ENCODE results near the gene ADGRA1. TPM values are rescaled to one million over a fixed set of nuclear protein-coding genes. Genes with fewer than 3 reads are reported as not detected.

The ADGRA1 gene
- total RNA-seq, 2 donors from 2014 or later: not detected

- no peak for ATAC-seq
- no peak for DNase-seq
- intact Hi-C loops (cut with DNase I, micrococcal nuclease): no loop called here
Observed at GRCh38 chr10:133178357-133179127, 90.8 kb downstream of the ADGRA1 start.

- intact Hi-C loops (cut with DNase I, micrococcal nuclease): no loop called here
- DNase-seq (no peak), ATAC-seq (no peak)
Observed at GRCh38 chr10:133179128-133179520, 91.4 kb downstream of the ADGRA1 start.

DNA sequence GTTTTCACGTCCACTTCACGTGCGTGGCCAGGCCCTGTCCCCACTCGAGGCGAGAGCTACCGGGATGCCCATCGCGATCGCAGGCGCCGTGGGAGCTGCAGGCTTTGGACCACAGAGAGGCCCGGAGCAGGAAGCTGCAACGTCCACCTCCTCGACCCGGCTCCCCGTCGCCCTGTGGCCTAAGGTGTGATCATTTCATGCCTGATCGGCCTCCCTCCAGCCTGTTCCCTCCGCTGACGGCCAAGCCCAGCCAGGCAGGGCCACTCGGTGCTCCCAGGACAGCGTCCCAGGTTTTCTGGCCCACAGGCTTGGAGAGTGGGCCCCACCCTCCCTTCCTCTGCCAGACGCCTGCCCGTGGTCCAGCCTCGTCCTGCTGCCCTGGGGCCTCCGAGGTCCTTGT, 91.9 kb downstream of the ADGRA1 start:
- ATAC-seq (no peak), DNase-seq (no peak)
- intact Hi-C loops (cut with DNase I, micrococcal nuclease): no loop called here

GRCh38 chr10:133180192-133180964, 92.7 kb downstream of the ADGRA1 start:
- DNase-seq (no peak), ATAC-seq (no peak)
- intact Hi-C loops (cut with DNase I, micrococcal nuclease): no loop called here

DNA sequence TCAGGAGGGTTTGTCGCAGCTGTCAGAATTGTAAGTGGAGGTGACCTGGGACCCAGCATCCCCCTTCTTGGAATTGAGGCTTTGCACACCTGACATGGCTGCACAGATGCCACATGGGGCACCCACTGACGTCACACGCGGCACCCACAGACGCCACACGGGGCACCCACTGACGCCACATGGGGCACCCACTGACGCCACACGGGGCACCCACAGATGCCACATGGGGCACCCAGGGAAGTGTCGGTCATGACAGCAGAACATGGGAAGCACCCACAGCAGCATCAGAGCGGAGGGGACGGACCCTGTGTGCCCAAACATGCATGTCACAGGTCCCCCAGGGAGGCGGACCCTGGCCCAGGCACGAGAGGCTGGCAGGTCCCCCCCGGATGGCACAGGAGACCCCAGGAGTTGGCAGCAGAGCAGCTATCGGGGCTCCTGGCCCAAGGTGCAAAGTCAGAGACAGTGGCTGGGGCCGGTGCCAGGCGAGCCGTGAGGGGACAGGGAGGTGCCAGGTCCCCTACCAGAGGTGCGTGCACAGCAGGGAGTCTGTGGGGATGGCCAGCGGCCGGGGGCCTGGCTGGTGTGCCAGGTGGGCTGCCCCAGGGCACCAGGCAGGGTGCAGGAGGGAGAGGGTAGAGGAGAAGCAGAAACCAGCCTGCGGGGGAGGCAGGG, 93.4 kb downstream of the ADGRA1 start:
- intact Hi-C loops (cut with DNase I, micrococcal nuclease): no loop called here
- ATAC-seq: no peak
- DNase-seq: no peak

Other genes with a start within 250 kb of the ADGRA1 start
- gene CFAP46, start 145.4 kb upstream of the ADGRA1 start, total RNA-seq: under 1 TPM in 1 of 2 donors, not detected in 1; 0.37 TPM
- gene KNDC1, start 72.3 kb downstream of the ADGRA1 start, total RNA-seq: under 1 TPM; 0.06 to 0.20 TPM
- gene UTF1, start 142.3 kb downstream of the ADGRA1 start, total RNA-seq: not detected
- under 1 TPM in 1 of 2 donors, not detected in 1; 0.14 TPM for gene VENTX, start 149.9 kb downstream of the ADGRA1 start, total RNA-seq
- 1 to 10 TPM; 2.3 to 2.8 TPM for gene ADAM8, start 188.9 kb downstream of the ADGRA1 start, total RNA-seq
- 10 to 100 TPM; 53.8 to 53.9 TPM for gene TUBGCP2, start 220.9 kb downstream of the ADGRA1 start, total RNA-seq
- 10 to 100 TPM; 41.0 to 42.1 TPM for gene ZNF511, start 221.0 kb downstream of the ADGRA1 start, total RNA-seq
- 1 to 10 TPM in 1 of 2 donors, under 1 TPM in 1; 0.43 to 1.6 TPM for gene CALY, start 249.0 kb downstream of the ADGRA1 start, total RNA-seq